ENCODE results near the gene FANCE. TPM values are rescaled to one million over a fixed set of nuclear protein-coding genes. Genes with fewer than 3 reads are reported as not detected.

Gene FANCE
- total RNA-seq, 2 donors from 2014 or later: 4.9 to 9.2 TPM

- ATAC-seq: no peak
- no peak for TF ChIP-seq POLR2A (IDR thresholded peaks at IDR 0.05)
- no peak for TF ChIP-seq CTCF (IDR thresholded peaks at IDR 0.05)
- no peak for DNase-seq
- no peaks in the 10 kb centered on the region for H3K36me3 ChIP-seq (replicated peaks in 1 of 2; ENCODE audit: insufficient read depth in 1 of 2, low read depth in 2 of 2)
- H3K4me1 ChIP-seq: no peaks in the 10 kb centered on the region
- no peak overlapping the region for H3K27ac ChIP-seq
- no peaks in the 10 kb centered on the region for H3K27me3 ChIP-seq
- intact Hi-C loops (cut with DNase I): no loop called here
- WGBS, 2 donors: 85 to 90% methylated on average over 8 of the region's 8 CpGs
- H3K4me3 ChIP-seq: no peak overlapping the region
- H3K9me3 ChIP-seq: no peaks in the 10 kb centered on the region
Measured at GRCh38 chr6:35477028-35477427, 24.9 kb downstream of the FANCE start.

GRCh38 chr6:35477551-35478179 lies 25.5 kb downstream of the FANCE start:
- no peaks in the 10 kb centered on the region for H3K36me3 ChIP-seq (replicated peaks in 1 of 2; ENCODE audit: insufficient read depth in 1 of 2, low read depth in 2 of 2)

GRCh38 chr6:35478259-35478658 lies 26.1 kb downstream of the FANCE start:
- no peak for TF ChIP-seq POLR2A (IDR thresholded peaks at IDR 0.05)
- H3K27me3 ChIP-seq: no peaks in the 10 kb centered on the region
- no peak for ATAC-seq
- H3K27ac ChIP-seq: no peak overlapping the region
- intact Hi-C loops (cut with DNase I): no loop called here
- H3K4me3 ChIP-seq: no peak overlapping the region
- no peaks in the 10 kb centered on the region for H3K36me3 ChIP-seq (replicated peaks in 1 of 2; ENCODE audit: insufficient read depth in 1 of 2, low read depth in 2 of 2)
- H3K9me3 ChIP-seq: no peaks in the 10 kb centered on the region
- DNase-seq: no peak
- WGBS, 2 donors: 89 to 92% methylated on average over 7 of the region's 7 CpGs
- no peaks in the 10 kb centered on the region for H3K4me1 ChIP-seq

More at GRCh38 chr6:35477551-35478179, 25.5 kb downstream of the FANCE start:
- no peaks in the 10 kb centered on the region for H3K27me3 ChIP-seq
- WGBS, 2 donors: 89 to 95% methylated on average over 5 of the region's 5 CpGs
- no peaks in the 10 kb centered on the region for H3K9me3 ChIP-seq
- no peak overlapping the region for H3K4me3 ChIP-seq
- intact Hi-C loops (cut with DNase I): no loop called here
- ATAC-seq (no peak), DNase-seq (no peak)
- no peaks in the 10 kb centered on the region for H3K4me1 ChIP-seq
- TF ChIP-seq POLR2A (IDR thresholded peaks at IDR 0.05) (no peak), CTCF (IDR thresholded peaks at IDR 0.05) (no peak)
- no peak overlapping the region for H3K27ac ChIP-seq

- ATAC-seq: no peak
- Histone ChIP-seq H3K4me1 (peaks cover 3% of the 10 kb centered on the region), H3K36me3 (replicated peaks in 1 of 2; ENCODE audit: insufficient read depth in 1 of 2, low read depth in 2 of 2) (no peaks in the 10 kb centered on the region), H3K4me3 (no peak overlapping the region), H3K27me3 (no peaks in the 10 kb centered on the region), H3K9me3 (no peaks in the 10 kb centered on the region), H3K27ac (no peak overlapping the region)
- DNase-seq: no peak
- TF ChIP-seq CTCF (IDR thresholded peaks at IDR 0.05) (no peak), POLR2A (IDR thresholded peaks at IDR 0.05) (no peak)
- 94 to 95% methylated on average over 9 to 12 of the region's 12 CpGs for WGBS, 2 donors
- intact Hi-C loops (cut with DNase I): no loop called here
Measured at GRCh38 chr6:35480176-35480575, 28.0 kb downstream of the FANCE start.

- no peak for ATAC-seq
- intact Hi-C loops (cut with DNase I): no loop called here
- Histone ChIP-seq H3K27me3 (no peaks in the 10 kb centered on the region), H3K4me1 (peaks cover 14% of the 10 kb centered on the region), H3K27ac (no peak overlapping the region), H3K9me3 (no peaks in the 10 kb centered on the region), H3K4me3 (no peak overlapping the region), H3K36me3 (replicated peaks in 1 of 2; ENCODE audit: insufficient read depth in 1 of 2, low read depth in 2 of 2) (no peaks in the 10 kb centered on the region)
- WGBS, 2 donors: 84 to 85% methylated on average over 8 of the region's 8 CpGs
- no peak for TF ChIP-seq POLR2A (IDR thresholded peaks at IDR 0.05)
- TF ChIP-seq CTCF (IDR thresholded peaks at IDR 0.05): no peak
- DNase-seq: no peak
Measured at GRCh38 chr6:35481226-35481625, 29.1 kb downstream of the FANCE start.

All from body of pancreas (tissue), 4 donors.